Tibial artery (tissue), 4 donors: ENCODE measurements around the gene ARHGEF28.

Source experiments
- DNase-seq, 2 donors: peaks; one replicate each; pipeline ENCODE4 v3.0.0-alpha.2; 2019
- H3K27ac ChIP-seq, 2 donors: fragments of 200-600 bp; sonication (generic) in 1 of 2; 1 replicate in 1 of 2; 2 replicates in 1 of 2; pipeline ENCODE4 v1.5.1; 2018 to 2019; ENCODE audit warnings: mild to moderate bottlenecking in 1 of 2
- H3K27me3 ChIP-seq, 2 donors: fragments of 200-600 bp; sonication (generic) in 1 of 2; one replicate each; pipeline versions ENCODE4 v1.5.1 to v1.6.0; 2016 to 2019
- H3K36me3 ChIP-seq, 3 donors: fragments of 200-600 bp; sonication (generic) in 2 of 3; one replicate each; pipeline ENCODE4 v1.5.1; 2016 to 2019; ENCODE audit warnings: mild to moderate bottlenecking in 2 of 3
- H3K4me1 ChIP-seq, 4 donors: fragments of 200-600 bp; sonication (generic) in 2 of 4; 1 replicate in 3 of 4; 2 replicates in 1 of 4; pipeline ENCODE4 v1.5.1; 2016 to 2019
- H3K4me3 ChIP-seq, 2 donors: fragments of 200-600 bp; sonication (generic) in 1 of 2; 1 replicate in 1 of 2; 2 replicates in 1 of 2; pipeline ENCODE4 v1.5.1; 2018 to 2019; ENCODE audit warnings: mild to moderate bottlenecking in 2 of 2
- H3K9me3 ChIP-seq, 3 donors: fragments of 200-600 bp; sonication (generic) in 1 of 3; one replicate each; pipeline ENCODE4 v1.5.1; 2016 to 2019
- CTCF ChIP-seq, 2 experiments: fragments of 200-600 bp in 1 of 2; fragments of 450-650 bp in 1 of 2; IDR thresholded peaks; one replicate each; pipeline ENCODE4 v1.5.1; 2017 to 2019; ENCODE audit warnings: antibody characterized with exemption in 2 of 2, mild to moderate bottlenecking in 1 of 2, moderate library complexity in 1 of 2
- intact Hi-C: fragments of 100-400 bp; cut with DNase I; formaldehyde crosslinking; loops from one replicate; pipeline ENCODE4 v1.15.0; 2023; ENCODE audit warnings: low total_unique reads

Gene ARHGEF28

GRCh38 chr5:73630765-73631164, 4.8 kb downstream of the ARHGEF28 start:
- DNase-seq: no peak
- no peaks in the 10 kb centered on the region for H3K36me3 ChIP-seq
- H3K9me3 ChIP-seq: no peaks in the 10 kb centered on the region
- TF ChIP-seq CTCF (IDR thresholded peaks at IDR 0.05): no peak
- intact Hi-C loops: no loop called here
- no peaks in the 10 kb centered on the region for H3K27me3 ChIP-seq
- peaks cover 0 to 17% (median 0%) of the 10 kb centered on the region in 4 donors for H3K4me1 ChIP-seq
- H3K27ac ChIP-seq: no peak overlapping the region
- no peak overlapping the region for H3K4me3 ChIP-seq

GRCh38 chr5:73631500-73631899, 5.5 kb downstream of the ARHGEF28 start:
- Histone ChIP-seq H3K27ac (no peak overlapping the region), H3K4me1 (peaks cover 0 to 12% (median 0%) of the 10 kb centered on the region in 4 donors), H3K9me3 (no peaks in the 10 kb centered on the region), H3K36me3 (no peaks in the 10 kb centered on the region), H3K27me3 (no peaks in the 10 kb centered on the region), H3K4me3 (no peak overlapping the region)
- no peak for TF ChIP-seq CTCF (IDR thresholded peaks at IDR 0.05)
- intact Hi-C loops: no loop called here
- no peak for DNase-seq

GRCh38 chr5:73633060-73633459, 7.1 kb downstream of the ARHGEF28 start:
- DNase-seq: no peak
- TF ChIP-seq CTCF (IDR thresholded peaks at IDR 0.05): no peak
- H3K4me3 ChIP-seq: no peak overlapping the region
- no peak overlapping the region for H3K27ac ChIP-seq
- intact Hi-C loops: no loop called here
- no peaks in the 10 kb centered on the region for H3K4me1 ChIP-seq
- no peaks in the 10 kb centered on the region for H3K27me3 ChIP-seq
- H3K36me3 ChIP-seq: no peaks in the 10 kb centered on the region
- H3K9me3 ChIP-seq: no peaks in the 10 kb centered on the region

GRCh38 chr5:73636408-73636807, 10.4 kb downstream of the ARHGEF28 start:
- no peaks in the 10 kb centered on the region for H3K36me3 ChIP-seq
- no peak for DNase-seq
- no peaks in the 10 kb centered on the region for H3K9me3 ChIP-seq
- H3K27me3 ChIP-seq: no peaks in the 10 kb centered on the region
- no peak overlapping the region for H3K27ac ChIP-seq
- intact Hi-C loops: no loop called here
- H3K4me1 ChIP-seq: peaks cover 0 to 18% (median 2%) of the 10 kb centered on the region in 4 donors
- TF ChIP-seq CTCF (IDR thresholded peaks at IDR 0.05): no peak
- H3K4me3 ChIP-seq: no peak overlapping the region

- peaks cover 0 to 18% (median 2%) of the 10 kb centered on the region in 4 donors for H3K4me1 ChIP-seq
- no peak for DNase-seq
- no peaks in the 10 kb centered on the region for H3K36me3 ChIP-seq
- H3K27ac ChIP-seq: peak overlapping the region in 1 of 2 donors; percentile 8
- no peaks in the 10 kb centered on the region for H3K9me3 ChIP-seq
- no peaks in the 10 kb centered on the region for H3K27me3 ChIP-seq
- H3K4me3 ChIP-seq: no peak overlapping the region
- intact Hi-C loops: no loop called here
- no peak for TF ChIP-seq CTCF (IDR thresholded peaks at IDR 0.05)
Measured at GRCh38 chr5:73637565-73637964, 11.6 kb downstream of the ARHGEF28 start.
